PC-3 (cell line): Measurements from ENCODE around the gene NR5A1. TPM values are rescaled to one million over a fixed set of nuclear protein-coding genes. Genes with fewer than 3 reads are reported as not detected.

ENCODE experiments used
- ATAC-seq: fragments of 200-7000 bp; cut with Tn5 transposase; 2 replicates; pipeline ENCODE4 v1.9.1; 2020; ENCODE audit warnings: mild to moderate bottlenecking, moderate library complexity
- BruUV-seq: library from RNA; stranded (reverse); fragments of 400-500 nt; replicated peaks from 2 replicates; lab custom pipeline; 2021; lab: Mats Ljungman, UMichigan
- CTCF ChIA-PET: fragments of 300-600 bp; sonication (Branson Sonifier 250); formaldehyde crosslinking; loops from one replicate; lab custom pipeline; 2022; ENCODE audit warnings: antibody characterized with exemption; lab: Charles Lee
- POLR2A ChIA-PET: fragments of 300-600 bp; sonication (Branson Sonifier 250); formaldehyde crosslinking; loops from one replicate; lab custom pipeline; 2022; ENCODE audit warnings: antibody characterized with exemption; ENCODE audit not compliant: unreplicated experiment; lab: Charles Lee
- DNase-seq: peaks from one replicate; pipeline ENCODE4 v3.0.0-alpha.2; 2015
- H2AFZ ChIP-seq: fragments of 300-600 bp; sonication (generic); 2 replicates; pipeline ENCODE4 v1.6.0; 2016; ENCODE audit warnings: antibody characterized with exemption, low read length
- H3F3A ChIP-seq: fragments of 300-600 bp; sonication (generic); one replicate; pipeline ENCODE4 v1.6.0; 2017; ENCODE audit warnings: antibody characterized with exemption, low read length, control low read depth, mild to moderate bottlenecking; ENCODE audit not compliant: unreplicated experiment
- H3K27ac ChIP-seq: fragments of 300-600 bp; sonication (generic); 2 replicates; pipeline ENCODE4 v1.5.1; 2016; ENCODE audit warnings: mild to moderate bottlenecking, low read length
- H3K27me3 ChIP-seq: fragments of 300-600 bp; sonication (generic); 2 replicates; pipeline ENCODE4 v1.6.1; 2016; ENCODE audit warnings: low read length, mixed read lengths
- H3K36me3 ChIP-seq: fragments of 300-600 bp; sonication (generic); 2 replicates; pipeline ENCODE4 v1.6.1; 2016; ENCODE audit warnings: low read depth, mixed run types, low read length, mixed read lengths
- H3K4me1 ChIP-seq: fragments of 300-600 bp; sonication (generic); 2 replicates; pipeline ENCODE4 v1.5.1; 2016; ENCODE audit warnings: low read length; ENCODE audit not compliant: insufficient read depth
- H3K4me2 ChIP-seq: fragments of 300-600 bp; sonication (generic); 2 replicates; pipeline ENCODE4 v1.6.0; 2016; ENCODE audit warnings: low read length
- H3K4me3 ChIP-seq: fragments of 300-600 bp; sonication (generic); 2 replicates; pipeline ENCODE4 v1.5.1; 2016; ENCODE audit warnings: mild to moderate bottlenecking, low read length, mixed read lengths
- H3K79me2 ChIP-seq: fragments of 300-600 bp; sonication (generic); 2 replicates; pipeline ENCODE4 v1.6.1; 2017; ENCODE audit warnings: low read length, mixed read lengths
- H3K9ac ChIP-seq: fragments of 300-600 bp; sonication (generic); 2 replicates; pipeline ENCODE4 v1.6.0; 2016; ENCODE audit warnings: mild to moderate bottlenecking, low read length
- H3K9me2 ChIP-seq: fragments of 300-600 bp; sonication (generic); replicated peaks from 2 replicates; pipeline ENCODE4 v1.6.1; 2016; ENCODE audit warnings: mixed run types, low read length, mixed read lengths
- H3K9me3 ChIP-seq: fragments of 300-600 bp; sonication (generic); 2 replicates; pipeline ENCODE4 v1.6.1; 2016; ENCODE audit warnings: low read length, mixed read lengths
- H4K20me1 ChIP-seq: fragments of 300-600 bp; sonication (generic); 2 replicates; pipeline ENCODE4 v1.6.1; 2016; ENCODE audit warnings: low read length, mixed read lengths
- EZH2 ChIP-seq: fragments of 300-600 bp; sonication (generic); IDR thresholded peaks from one replicate; pipeline ENCODE4 v1.6.1; 2017; ENCODE audit warnings: antibody characterized with exemption, mild to moderate bottlenecking, low read length; ENCODE audit not compliant: unreplicated experiment
- EZH2phosphoT487 ChIP-seq: fragments of 300-600 bp; sonication (generic); IDR thresholded peaks from 2 replicates; pipeline ENCODE4 v1.6.1; 2018; ENCODE audit warnings: mild to moderate bottlenecking, antibody characterized with exemption, low read length, borderline replicate concordance
- intact Hi-C: fragments of 100-400 bp; cut with micrococcal nuclease; formaldehyde crosslinking; loops from 2 replicates; pipeline ENCODE4 v1.9.0; 2023
- total RNA-seq: library from RNA; depleted of rRNA; stranded (reverse); fragments of >200 nt; gene quantifications from 2 replicates; pipeline ENCODE4 v1.2.3, GENCODE V29; 2014
- TF ChIP-seq, protein P1 (sequence below): fragments of 300-600 bp; sonication (generic); conservative IDR thresholded peaks from 2 replicates; pipeline ENCODE4 v1.5.1; 2017; ENCODE audit warnings: antibody characterized with exemption, low read depth, mild to moderate bottlenecking, low read length

NR5A1 gene
- total RNA-seq, 1 experiment from 2014 or later: not detected

DNA sequence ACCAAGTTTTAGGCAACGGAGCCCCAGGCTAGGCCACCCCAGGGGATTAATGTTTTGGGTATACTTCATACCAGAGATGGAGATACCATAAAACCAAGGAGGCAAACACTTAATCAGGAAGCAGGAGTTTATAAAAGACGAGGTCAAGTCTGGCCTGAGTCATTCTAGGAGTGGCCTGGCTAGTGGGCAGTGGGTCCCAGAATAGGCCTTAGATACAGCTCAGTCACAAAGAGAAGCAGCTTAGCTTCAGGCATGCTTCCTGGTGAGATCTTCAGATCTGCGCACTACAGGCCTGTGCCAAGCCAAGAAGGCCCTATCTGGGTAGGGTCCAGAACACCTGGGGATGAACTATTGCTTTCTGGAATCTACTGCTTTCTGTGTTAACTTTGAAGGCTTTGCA lies 20.6 kb upstream of the NR5A1 start:
- CTCF ChIA-PET: interaction anchor here (0.5 kb wide), 1 partner anchor 476 kb away, joined by 8 read pairs; no protein-coding TSS in a partner anchor
- peak; percentile 10 for DNase-seq
- no peak overlapping the region for H2AFZ ChIP-seq
- no peak overlapping the region for H3K4me3 ChIP-seq
- no peaks in the 10 kb centered on the region for H3K9me3 ChIP-seq
- POLR2A ChIA-PET: no interaction called here
- no TSS peak for BruUV-seq
- H3F3A ChIP-seq: no peaks in the 10 kb centered on the region
- no peaks in the 10 kb centered on the region for H3K79me2 ChIP-seq
- no peaks in the 10 kb centered on the region for H3K27me3 ChIP-seq
- TF ChIP-seq EZH2phosphoT487 (no peak), EZH2 (no peak)
- TF ChIP-seq, protein P1, sequence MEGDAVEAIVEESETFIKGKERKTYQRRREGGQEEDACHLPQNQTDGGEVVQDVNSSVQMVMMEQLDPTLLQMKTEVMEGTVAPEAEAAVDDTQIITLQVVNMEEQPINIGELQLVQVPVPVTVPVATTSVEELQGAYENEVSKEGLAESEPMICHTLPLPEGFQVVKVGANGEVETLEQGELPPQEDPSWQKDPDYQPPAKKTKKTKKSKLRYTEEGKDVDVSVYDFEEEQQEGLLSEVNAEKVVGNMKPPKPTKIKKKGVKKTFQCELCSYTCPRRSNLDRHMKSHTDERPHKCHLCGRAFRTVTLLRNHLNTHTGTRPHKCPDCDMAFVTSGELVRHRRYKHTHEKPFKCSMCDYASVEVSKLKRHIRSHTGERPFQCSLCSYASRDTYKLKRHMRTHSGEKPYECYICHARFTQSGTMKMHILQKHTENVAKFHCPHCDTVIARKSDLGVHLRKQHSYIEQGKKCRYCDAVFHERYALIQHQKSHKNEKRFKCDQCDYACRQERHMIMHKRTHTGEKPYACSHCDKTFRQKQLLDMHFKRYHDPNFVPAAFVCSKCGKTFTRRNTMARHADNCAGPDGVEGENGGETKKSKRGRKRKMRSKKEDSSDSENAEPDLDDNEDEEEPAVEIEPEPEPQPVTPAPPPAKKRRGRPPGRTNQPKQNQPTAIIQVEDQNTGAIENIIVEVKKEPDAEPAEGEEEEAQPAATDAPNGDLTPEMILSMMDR: no peak
- peaks cover 7% of the 10 kb centered on the region for H3K4me1 ChIP-seq
- H3K9me2 ChIP-seq: no peaks in the 10 kb centered on the region
- H3K4me2 ChIP-seq: no peak overlapping the region
- peak; percentile 99 for ATAC-seq
- H3K9ac ChIP-seq: no peak overlapping the region
- no peaks in the 10 kb centered on the region for H4K20me1 ChIP-seq
- intact Hi-C loops: no loop called here
- no peak overlapping the region for H3K27ac ChIP-seq
- no peaks in the 10 kb centered on the region for H3K36me3 ChIP-seq

DNA sequence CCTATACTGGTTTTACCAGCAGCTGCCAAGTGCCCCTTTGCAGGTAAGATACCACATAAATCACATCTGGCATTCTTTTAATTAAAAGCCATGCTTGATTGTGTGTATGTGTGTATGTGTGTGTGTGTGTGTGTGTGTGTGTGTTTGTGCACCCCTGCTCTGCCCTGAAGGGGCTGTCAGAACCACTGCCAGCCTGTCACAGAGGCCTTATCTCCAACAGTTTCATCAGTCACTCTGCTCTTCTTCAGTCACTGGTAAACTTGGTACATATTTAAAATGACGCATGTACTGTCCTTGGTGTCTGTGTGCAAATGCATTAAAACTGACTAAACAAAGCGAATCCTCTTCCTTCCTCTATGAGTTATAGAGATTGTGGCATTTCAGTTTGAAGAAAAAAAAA lies 19.0 kb upstream of the NR5A1 start:
- H2AFZ ChIP-seq: no peak overlapping the region
- intact Hi-C loops: no loop called here
- H3F3A ChIP-seq: no peaks in the 10 kb centered on the region
- no peak overlapping the region for H3K4me3 ChIP-seq
- no peaks in the 10 kb centered on the region for H3K9me2 ChIP-seq
- peaks cover 7% of the 10 kb centered on the region for H3K4me1 ChIP-seq
- POLR2A ChIA-PET: no interaction called here
- ATAC-seq (no peak), DNase-seq (no peak)
- no peak overlapping the region for H3K9ac ChIP-seq
- H3K9me3 ChIP-seq: no peaks in the 10 kb centered on the region
- CTCF ChIA-PET: no interaction called here
- TF ChIP-seq EZH2 (no peak), EZH2phosphoT487 (no peak)
- TF ChIP-seq, protein P1: no peak
- H3K79me2 ChIP-seq: no peaks in the 10 kb centered on the region
- H4K20me1 ChIP-seq: no peaks in the 10 kb centered on the region
- H3K4me2 ChIP-seq: no peak overlapping the region
- no peak overlapping the region for H3K27ac ChIP-seq
- no peaks in the 10 kb centered on the region for H3K36me3 ChIP-seq
- BruUV-seq: no TSS peak
- H3K27me3 ChIP-seq: no peaks in the 10 kb centered on the region

DNA sequence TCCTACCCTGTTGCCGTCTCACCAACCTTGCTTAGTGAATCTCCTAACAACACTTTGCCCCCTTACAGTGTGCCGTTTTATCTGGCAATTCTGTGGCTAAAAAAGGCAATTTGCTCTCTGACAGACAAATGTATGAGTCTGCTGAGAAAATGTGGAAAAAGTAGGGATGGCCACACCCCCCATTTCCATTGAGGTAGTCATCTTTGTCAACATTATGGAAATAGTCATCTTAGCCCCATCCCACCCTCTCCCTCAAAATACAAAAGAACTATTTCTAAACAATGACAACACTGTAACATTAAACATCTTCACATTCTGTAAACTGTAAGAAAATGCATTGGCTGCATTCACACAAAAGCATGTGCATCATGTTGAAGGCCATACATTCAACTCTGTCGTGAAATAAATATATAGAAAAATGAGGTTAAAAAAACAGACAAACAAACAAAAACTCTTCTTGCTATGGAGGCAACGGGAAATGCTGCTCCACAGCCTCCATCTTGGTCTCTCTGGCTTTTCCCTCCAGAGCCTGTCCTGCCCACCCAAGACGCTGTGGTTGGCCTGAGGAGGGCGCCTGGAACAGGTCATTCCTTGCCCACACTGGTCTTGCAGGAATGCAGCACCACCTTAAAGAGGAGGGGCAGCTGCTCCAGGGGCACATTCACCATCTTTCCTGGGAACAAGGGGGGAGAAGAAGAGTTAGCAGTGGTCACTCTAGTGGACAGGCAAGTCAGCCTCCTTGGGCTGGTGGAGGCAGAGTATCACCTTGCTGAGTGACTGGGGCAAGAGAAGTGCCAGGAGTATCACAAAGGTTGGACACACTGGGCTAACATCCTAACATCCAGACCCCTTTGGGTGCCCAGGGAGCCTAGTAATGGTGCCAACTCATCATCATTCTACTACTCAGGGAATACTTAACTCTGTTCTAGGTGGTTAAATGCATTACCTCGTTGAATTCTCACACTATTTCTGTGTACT lies 15.2 kb upstream of the NR5A1 start:
- TF ChIP-seq, protein P1: no peak
- Histone ChIP-seq H3K36me3 (no peaks in the 10 kb centered on the region), H3K9ac (no peak overlapping the region), H3K27ac (no peak overlapping the region), H2AFZ (no peak overlapping the region), H3K4me2 (no peak overlapping the region), H3F3A (no peaks in the 10 kb centered on the region), H3K9me3 (no peaks in the 10 kb centered on the region), H3K4me3 (no peak overlapping the region), H3K9me2 (no peaks in the 10 kb centered on the region), H3K4me1 (no peaks in the 10 kb centered on the region; the same call in 1 of the 2 replicates), H3K27me3 (no peaks in the 10 kb centered on the region), H3K79me2 (no peaks in the 10 kb centered on the region), H4K20me1 (no peaks in the 10 kb centered on the region)
- ATAC-seq: peak; percentile 29; the same call in 1 of the 2 replicates
- ChIA-PET POLR2A (no interaction called here), CTCF (interaction anchor here (0.5 to 1.3 kb wide), 2 partner anchors 15 to 244 kb away, joined by 3 read pairs; no protein-coding TSS in a partner anchor)
- peak; percentile 13 for DNase-seq
- intact Hi-C loops: no loop called here
- BruUV-seq: no TSS peak
